ENCODE data around the gene PHACTR2.

DNA sequence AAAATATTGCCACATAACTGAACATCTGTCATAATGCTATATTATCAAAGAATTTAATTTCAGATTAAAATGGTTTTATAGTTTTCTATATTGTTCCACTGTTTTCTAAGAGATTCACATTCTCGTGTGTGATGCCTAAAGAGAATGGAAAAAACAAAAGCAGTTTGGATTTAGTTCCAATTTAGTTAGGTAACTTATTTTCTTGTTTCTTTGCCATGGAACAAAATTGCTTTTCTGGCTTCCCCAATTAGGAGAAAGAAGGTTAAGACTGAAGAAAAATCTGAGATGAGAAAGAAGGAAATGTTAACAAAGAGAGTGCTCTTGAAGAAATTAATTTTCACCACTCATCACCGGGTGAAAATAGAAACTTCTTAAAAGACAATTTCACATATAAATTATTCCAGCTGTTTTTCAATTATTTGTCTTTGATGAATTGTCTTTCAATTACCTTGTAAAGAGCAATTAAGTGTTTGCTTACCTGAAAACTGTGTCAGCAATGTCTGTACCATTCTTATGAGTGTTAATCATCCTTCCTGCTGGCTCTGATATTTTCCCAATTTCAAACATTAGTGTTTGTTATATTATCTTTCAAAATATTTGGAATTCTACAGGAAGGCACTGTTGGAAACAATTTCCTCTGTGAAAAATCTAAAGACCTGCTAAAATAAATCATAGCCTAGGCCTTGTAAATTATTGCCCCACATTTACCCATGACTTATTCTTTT, 19.5 kb downstream of the PHACTR2 start:
- TF ChIP-seq, protein P1, sequence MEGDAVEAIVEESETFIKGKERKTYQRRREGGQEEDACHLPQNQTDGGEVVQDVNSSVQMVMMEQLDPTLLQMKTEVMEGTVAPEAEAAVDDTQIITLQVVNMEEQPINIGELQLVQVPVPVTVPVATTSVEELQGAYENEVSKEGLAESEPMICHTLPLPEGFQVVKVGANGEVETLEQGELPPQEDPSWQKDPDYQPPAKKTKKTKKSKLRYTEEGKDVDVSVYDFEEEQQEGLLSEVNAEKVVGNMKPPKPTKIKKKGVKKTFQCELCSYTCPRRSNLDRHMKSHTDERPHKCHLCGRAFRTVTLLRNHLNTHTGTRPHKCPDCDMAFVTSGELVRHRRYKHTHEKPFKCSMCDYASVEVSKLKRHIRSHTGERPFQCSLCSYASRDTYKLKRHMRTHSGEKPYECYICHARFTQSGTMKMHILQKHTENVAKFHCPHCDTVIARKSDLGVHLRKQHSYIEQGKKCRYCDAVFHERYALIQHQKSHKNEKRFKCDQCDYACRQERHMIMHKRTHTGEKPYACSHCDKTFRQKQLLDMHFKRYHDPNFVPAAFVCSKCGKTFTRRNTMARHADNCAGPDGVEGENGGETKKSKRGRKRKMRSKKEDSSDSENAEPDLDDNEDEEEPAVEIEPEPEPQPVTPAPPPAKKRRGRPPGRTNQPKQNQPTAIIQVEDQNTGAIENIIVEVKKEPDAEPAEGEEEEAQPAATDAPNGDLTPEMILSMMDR (IDR thresholded peaks at IDR 0.05; ENCODE audit: insufficient read depth, low read length): no peak
- TF ChIP-seq POLR2AphosphoS5 (IDR thresholded peaks at IDR 0.05; ENCODE audit: low read depth): no peak
- no peak for TF ChIP-seq GABPA (IDR thresholded peaks at IDR 0.05; ENCODE audit: low read depth)
- TF ChIP-seq SPI1 (IDR thresholded peaks at IDR 0.05; ENCODE audit: borderline replicate concordance, low read depth): no peak

Data from HL-60 (cell line).